Hypothalamus (tissue), 51 donors: Measurements from ENCODE around the gene COX8A.

Source experiments
- DNase-seq, 51 donors: peaks; one replicate each; lab custom pipeline; 2025; lab: John Stamatoyannopoulos, UW

The COX8A gene

DNA sequence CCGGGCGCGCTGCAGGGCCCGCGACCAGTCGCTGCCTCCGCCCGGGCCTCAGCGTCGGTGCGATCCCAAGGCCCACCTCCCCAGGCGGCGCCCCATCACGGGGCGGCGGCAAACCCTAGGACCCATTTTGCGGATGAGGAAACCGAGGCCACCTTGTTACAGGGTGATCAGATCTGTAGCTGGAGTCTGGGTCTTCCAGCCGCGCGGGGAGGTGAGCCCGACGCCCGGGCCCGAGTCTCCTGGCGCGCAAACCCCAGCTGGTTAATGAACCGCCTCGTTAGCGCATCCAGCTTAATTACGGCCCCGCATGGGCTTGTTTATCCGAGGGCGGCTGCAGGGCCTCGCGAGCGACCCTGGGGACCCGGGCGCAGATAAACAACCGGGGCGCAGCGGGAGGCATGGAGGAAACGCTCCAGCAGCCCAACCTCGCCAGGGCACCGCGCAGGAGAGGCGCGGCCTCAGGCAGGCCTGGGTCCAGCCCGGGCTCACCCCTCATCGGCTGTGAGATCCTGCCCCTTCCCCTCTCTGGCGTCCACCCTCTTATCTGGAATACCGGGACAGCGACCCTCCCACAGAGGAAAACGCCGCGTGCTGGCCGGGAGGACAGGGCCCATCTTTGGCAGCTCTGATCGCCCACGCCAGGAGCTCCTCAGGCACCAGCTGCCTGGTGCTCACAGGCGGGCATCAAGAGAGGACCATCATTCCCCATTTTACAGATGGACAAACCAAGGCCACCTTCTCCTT is 26.5 kb downstream of the COX8A start:
- peak in 1 of 51 donors; percentile 40 for DNase-seq

DNA sequence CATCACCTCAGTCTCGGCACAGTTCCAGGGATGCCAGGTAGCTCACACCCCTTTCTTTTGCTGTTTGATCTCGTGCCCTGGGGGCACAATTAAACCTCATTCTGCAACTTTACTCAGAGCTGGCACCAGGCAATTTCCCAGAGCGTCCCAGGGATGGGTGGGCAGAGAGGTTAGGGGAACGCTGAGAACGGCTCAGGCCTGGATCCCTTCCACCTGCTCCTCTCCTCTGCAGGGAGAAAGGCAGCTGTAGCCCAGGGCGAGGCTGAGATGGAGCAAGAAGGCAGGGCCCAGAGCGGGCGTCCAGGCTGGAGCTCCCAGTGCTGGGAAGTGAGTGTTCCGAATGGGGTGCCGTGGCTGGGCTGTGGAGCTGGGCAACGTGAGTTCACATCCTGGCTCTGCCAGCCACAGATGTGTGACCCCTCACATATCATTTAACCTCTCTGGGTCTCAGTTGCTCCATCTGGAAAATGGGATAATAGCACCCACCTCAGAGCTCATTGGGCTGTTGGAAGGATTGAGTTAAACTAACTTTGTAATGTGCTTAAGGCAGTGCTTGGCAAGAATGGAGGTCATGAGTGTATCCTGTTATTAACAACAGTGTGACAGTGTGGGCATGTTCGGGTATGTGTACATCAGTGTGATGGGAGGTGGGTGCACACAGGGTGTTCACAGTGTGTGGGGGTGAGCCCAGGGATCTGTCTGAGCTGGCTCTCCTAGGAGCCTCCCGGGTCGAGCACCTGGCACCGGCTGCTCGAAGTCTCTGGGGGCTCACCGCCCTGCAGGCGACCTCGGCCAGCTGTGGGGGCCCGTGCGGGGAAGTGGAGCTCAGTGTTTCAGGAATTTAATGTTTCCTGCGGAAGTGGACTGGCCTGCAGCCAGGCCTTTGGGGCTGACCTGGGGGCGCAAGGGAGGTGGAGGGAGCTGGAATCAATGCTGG is 27.3 kb downstream of the COX8A start:
- DNase-seq, result no peak

- DNase-seq, result no peak
These were observed 29.6 kb downstream of the COX8A start for GRCh38 chr11:64003807-64004589.

DNA sequence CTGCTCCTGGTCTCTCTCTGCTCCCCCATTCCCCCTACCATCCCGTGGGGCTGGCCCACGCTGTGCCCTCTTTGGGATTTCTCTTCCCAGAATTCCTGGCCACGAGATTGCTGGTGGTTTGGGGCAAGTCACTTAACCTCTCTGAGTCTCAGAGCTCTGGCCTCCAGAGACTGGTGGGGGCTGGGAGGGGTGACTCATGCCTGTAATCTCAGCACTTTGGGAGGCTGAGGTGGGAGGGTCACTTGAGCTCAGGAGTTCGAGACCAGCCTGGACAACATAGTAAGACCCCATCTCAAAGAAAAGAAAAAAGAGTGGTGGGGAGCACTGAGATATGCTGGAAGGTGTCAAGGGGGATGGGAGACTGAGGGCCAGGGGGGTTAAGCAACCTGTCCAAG is 30.2 kb downstream of the COX8A start:
- DNase-seq, result no peak

DNA sequence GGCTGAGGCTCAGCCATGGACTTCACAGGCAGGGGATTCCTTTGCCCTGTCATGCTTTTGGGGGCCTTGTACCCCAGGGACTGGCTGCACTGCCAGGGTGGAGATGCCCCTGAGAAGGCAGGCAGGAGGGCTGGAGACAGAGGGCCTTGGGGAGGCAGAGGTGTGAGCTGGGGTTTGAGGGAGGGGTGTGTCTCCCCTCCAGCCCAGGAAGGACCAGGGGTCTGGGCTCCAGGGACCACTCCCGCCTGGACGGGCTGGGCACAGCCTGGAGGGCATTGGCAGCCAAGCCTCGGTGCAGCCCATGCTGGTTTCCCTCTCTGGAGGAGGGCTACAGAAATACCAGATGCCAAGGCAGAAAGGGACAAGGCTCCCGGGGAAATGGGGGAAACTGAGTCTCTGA is 31.3 kb downstream of the COX8A start:
- DNase-seq, result no peak

- no peak for DNase-seq
These were observed 32.0 kb downstream of the COX8A start for GRCh38 chr11:64006398-64006797.

DNA sequence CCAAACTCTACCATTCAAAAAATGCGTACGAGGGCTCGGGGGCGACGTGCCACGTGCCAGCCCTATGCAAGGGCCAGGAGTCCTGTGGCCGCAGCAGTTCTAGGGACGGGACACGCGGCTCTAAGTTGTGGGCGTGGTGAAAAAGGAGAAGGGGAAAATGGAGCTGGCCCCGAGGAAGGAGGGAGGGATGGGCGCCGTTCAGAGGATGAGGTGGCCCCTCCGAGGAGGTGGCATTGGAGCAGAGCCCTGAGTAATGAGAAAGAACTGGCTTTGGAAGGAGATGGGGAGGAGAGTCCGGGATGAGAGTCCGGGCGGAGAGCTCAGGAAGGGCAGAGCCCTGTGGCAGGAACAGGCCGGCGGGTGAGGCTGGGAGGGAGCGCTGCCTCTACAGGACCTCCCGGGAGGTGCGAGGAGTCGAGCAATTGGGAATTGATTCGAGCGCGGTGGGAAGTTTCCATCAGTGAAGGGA is 32.8 kb downstream of the COX8A start:
- DNase-seq, result peak in 1 of 51 donors; percentile 26

DNA sequence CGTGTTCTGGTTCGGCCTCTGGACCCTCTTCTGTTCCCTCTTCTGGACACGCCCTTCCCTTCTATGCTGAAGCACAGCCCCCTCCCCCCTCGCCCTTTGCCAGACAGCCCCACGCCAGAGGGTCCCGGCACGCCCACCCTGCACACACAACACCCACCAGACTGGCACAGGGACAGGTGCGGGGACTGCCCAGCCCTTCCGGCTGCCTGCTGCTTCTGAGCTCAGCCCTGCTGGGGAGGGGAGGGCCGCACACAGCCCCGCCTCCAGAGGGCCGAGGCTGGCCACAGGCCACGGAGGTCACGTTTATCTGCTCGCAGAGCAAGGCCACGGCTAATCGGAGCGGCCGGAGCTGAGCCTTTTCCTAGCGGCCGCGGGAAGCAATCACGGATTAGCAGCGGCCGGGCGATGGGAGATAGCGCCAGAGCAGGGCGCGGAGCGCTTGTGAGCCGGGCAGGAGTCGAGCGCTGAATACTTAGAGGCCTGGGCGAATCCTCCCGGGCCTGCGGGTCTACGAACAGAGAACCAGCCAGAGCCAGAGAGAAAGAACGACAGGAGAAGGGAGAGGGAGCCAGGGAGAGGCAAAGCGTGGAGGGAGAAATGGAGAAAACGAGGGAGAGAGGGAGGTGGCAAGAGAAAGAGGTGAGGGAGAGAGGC is 33.3 kb downstream of the COX8A start:
- peak in 34 of 51 donors; percentile 6 to 69 (median 37) for DNase-seq

DNA sequence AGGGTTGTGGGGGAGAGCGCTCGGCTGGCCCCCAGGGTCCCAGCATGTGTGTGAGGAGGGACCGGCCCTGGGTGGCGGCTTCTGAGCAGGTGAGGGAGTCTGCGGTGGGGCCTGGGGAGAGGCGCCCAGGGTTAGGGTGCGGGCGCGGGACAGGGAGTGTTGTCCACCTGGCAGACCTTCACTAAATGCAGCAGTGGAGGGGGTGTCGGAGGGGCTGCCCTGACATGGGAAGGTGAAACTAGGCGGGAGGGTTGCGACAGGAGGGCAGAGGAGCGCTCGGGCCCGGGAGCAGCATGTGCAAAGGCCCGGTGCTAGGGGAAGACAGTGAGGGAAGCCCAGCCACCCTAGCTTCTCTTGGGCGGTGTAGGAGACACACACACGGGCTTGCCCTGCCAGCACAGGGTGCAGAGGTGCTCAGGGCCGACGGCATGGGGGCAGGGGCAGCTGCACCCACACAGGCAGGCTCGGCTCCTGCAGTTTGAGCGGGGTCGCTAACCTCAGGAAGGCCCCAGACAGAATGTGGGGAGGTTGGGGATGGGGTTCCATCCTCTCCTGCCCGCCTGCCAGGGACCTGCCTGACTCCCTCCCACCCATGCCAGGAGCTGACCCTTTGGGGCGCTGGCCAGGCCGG is 34.0 kb downstream of the COX8A start:
- no peak for DNase-seq

DNA sequence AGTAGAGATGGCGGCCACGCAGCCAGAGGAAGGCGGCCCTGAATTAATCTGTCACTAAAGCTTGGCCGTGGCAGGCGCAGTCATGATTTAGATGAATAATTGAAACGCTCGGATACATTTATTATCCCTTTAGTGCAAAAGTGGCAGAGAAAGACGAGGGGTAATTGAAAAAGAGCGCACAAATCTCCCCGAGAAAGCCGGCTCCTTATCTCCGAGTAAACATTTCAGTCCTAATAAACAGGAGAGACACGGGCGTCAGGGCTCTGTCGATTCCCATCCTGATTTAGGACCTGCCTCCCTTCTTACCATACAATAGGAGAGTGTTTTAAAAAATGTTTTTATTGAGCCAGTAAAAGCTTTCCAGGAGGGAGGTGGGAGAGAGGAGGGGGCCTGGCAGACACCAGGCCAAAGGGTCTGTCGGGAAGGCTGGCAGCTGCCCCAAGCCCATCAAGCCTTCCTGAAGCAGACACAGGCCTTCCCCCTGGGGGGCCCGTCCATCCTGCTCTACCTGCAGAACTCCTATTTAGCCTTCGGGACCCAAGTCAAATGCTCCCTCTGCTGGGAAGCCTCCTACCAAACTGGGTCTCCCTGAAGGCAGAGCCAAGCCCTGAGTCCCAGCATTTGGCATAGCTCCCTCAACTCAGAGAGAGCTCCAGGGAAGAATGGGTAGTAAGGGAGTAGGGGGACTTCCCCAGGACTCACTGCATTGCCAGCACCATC is 34.7 kb downstream of the COX8A start:
- DNase-seq, result no peak

GRCh38 chr11:64009710-64010109 is 35.3 kb downstream of the COX8A start:
- DNase-seq, result no peak

DNA sequence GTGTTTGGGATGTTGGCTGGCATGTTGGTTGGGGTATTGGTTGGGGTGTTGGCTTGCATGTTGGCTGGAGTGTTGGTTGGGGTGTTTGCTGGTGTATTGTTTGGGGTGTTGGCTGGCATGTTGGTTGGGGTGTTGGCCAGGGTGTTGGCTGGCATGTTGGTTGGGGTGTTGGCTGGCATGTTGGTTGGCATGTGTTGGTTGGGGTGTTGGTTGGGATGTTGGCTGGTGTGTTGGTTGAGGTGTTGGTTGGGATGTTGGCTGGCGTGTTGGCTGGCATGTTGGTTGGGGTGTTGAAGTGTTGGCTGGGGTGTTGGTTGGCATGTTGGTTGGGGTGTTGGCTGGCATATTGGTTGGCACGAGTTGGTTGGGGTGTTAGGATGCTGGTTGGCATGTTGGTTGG is 36.4 kb downstream of the COX8A start:
- DNase-seq, result no peak

DNA sequence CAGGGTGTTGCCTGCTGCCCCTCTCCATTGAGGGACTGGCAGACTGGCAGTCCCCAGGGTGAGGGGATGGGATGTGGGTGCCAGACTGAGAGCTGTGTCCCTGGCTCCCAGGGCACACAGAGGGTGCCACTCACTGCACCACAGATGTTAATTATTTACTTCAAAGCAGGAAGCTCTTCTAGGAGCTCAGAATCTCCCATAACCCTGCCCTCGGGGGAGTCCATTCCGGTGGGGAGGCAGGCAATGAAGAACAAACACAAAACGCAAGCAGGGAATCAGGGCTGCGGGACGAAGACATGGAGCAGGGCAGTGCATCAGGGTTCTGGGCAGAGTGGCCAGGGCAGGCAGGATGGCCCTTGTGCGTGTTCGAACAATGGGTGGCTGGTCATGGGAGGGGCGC is 37.0 kb downstream of the COX8A start:
- no peak for DNase-seq

DNA sequence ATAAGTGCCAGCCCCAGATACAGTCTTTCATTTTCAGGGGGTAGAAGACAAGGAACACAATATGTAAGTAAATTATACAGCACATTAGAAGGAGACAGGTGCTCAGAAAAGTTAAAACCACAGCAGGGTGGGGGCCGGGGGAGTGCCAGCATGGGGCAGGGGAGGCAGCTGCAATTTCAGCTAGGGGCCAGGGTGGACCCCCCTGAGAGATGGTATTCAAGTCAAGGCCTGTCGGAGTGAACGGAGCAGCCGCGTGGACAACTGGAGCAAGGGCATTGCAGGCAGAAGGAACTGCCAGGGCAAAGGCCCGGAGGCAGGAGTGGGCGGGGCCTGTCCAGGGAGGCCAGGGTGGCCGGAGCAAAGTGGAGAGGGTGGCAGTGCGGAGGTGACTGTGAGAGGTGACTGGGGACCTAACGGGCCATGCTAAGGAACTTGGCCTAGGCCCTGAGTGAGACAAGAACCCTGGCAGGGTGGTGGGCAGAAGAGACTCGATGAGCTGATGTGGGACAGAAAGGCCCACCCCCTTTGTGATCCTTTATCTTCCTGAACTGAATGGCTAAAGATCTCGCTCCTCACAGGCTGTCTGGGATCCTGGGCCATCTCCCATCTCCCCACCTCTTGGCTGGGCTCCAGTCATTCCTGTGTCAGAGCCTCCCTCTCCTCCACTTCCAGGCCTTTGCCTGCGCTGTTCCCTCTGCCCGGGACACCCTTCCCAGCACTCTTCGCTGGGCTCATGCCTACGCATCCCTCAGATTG is 38.9 kb downstream of the COX8A start:
- DNase-seq, result no peak

DNA sequence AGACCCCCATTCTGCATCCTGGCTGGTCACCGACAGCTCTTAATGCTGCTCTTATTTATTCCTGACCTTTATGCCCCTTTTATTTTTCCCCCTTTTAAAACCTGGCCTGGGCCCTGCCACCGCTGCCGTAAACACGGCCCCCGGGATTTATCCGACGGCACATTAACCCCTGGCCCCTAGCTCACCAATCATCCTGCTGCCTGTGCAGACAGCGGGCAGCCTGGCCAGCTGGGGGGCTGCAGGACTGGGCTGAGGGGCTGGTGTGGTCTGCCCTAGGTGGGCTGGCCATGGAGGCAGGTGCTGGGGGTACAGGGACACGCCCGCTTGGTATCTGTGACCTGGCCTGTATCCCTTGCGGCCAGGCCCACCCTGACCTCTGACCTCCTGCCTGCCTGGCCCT is 39.9 kb downstream of the COX8A start:
- no peak for DNase-seq

- DNase-seq, result no peak
These were observed 41.1 kb downstream of the COX8A start for GRCh38 chr11:64015510-64015909.

DNA sequence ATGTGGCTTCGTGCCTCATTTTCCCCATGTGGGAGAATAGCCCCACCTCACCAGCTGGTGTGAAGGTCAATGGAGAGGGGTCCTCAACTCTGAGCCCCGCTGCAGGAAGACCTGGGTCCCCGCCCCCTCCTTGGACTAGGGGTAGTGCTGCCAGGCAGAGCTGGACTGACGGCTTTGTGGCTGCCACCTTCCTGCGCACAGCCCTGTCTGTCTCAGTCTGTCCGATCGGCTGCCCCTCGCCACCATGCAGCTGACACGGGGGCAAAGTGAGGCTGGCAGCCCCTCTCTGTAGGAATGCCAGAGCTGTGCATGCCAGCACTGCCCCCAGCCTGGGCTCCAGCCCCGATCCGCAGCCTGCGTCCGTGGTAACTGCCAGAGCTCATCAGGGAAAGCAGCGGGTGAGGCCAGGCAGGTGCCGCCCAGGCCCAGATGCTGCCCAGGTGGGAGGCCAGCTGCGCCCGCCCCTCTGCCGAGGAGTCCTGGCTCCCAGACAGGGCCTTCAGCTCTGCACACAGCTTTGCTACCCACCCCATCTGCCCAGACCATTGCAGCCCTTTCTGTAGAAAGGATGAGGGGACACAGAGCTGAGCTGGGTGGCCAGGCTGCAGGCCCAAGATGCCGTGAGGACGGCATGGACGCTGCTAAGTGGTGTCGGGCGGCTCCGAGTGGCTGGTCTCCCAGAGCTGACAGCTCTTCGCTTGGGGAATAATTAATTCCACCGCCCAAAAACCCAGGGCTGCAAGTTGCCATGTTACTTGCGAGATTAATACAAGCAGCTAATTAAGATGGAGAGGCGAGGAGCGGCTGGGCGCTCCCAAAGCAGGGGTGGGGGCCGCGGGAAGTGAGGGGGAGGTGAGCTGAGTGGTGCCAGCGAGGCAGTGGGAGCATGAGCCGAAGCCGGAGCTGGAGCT is 41.8 kb downstream of the COX8A start:
- DNase-seq, result peak in 8 of 51 donors; percentile 12 to 41 (median 30)

- DNase-seq, result no peak
These were observed 43.5 kb downstream of the COX8A start for GRCh38 chr11:64017945-64018224.
